OCI-LY3 (cell line): ENCODE measurements around the gene TRIM27.
A peak's percentile ranks its signal among the peaks of the same experiment; 100 is the strongest.

Experiments
- H2AFZ ChIP-seq: fragments of 200-600, 300-600 bp; shearing (Covaris generic); 2 replicates; pipeline ENCODE4 v1.6.0; 2014; ENCODE audit warnings: antibody characterized with exemption, low read depth, low read length
- H3K27ac ChIP-seq: fragments of 200-600, 300-600 bp; sonication (generic); 2 replicates; pipeline ENCODE4 v1.5.1; 2014; ENCODE audit warnings: mild to moderate bottlenecking, low read length, moderate library complexity, mixed read lengths
- H3K27me3 ChIP-seq: fragments of 200-600, 300-600 bp; sonication (generic); 2 replicates; pipeline ENCODE4 v1.6.1; 2014; ENCODE audit warnings: low read depth, low read length, mixed read lengths
- H3K36me3 ChIP-seq: fragments of 200-600, 300-600 bp; sonication (generic); replicated peaks from 2 replicates; pipeline ENCODE3; 2014; ENCODE audit warnings: low read depth, low read length, mixed read lengths
- H3K4me1 ChIP-seq: fragments of 300-600, 200-600 bp; sonication (generic); 2 replicates; pipeline ENCODE4 v1.6.1; 2014; ENCODE audit warnings: low read length, mixed read lengths
- H3K4me2 ChIP-seq: fragments of 200-600, 300-600 bp; sonication (generic); 2 replicates; pipeline ENCODE4 v1.6.1; 2014; ENCODE audit warnings: low read length, mixed read lengths
- H3K4me3 ChIP-seq: fragments of 300-600, 200-600 bp; sonication (generic); 2 replicates; pipeline ENCODE4 v1.5.1; 2014; ENCODE audit warnings: antibody characterized with exemption, mild to moderate bottlenecking, low read length, moderate library complexity
- H3K79me2 ChIP-seq: fragments of 300-600, 200-600 bp; shearing (Covaris generic); 2 replicates; pipeline ENCODE4 v1.6.1; 2014; ENCODE audit warnings: mild to moderate bottlenecking, low read length, mixed read lengths
- H3K9ac ChIP-seq: fragments of 300-600, 200-600 bp; shearing (Covaris generic); 2 replicates; pipeline ENCODE4 v1.6.0; 2014; ENCODE audit warnings: mild to moderate bottlenecking, low read length, moderate library complexity
- H3K9me3 ChIP-seq: fragments of 200-600, 300-600 bp; shearing (Covaris generic); 2 replicates; pipeline ENCODE4 v1.6.1; 2014; ENCODE audit warnings: low read length, mixed read lengths; ENCODE audit not compliant: insufficient read depth
- H4K20me1 ChIP-seq: fragments of 200-600, 300-600 bp; sonication (generic); 2 replicates; pipeline ENCODE4 v1.6.1; 2016; ENCODE audit warnings: low read length, mixed read lengths; ENCODE audit not compliant: insufficient read depth
- CTCF ChIP-seq: fragments of 200-600, 300-600 bp; sonication (generic); IDR thresholded peaks from 2 replicates; pipeline ENCODE4 v1.5.1; 2014; ENCODE audit warnings: antibody characterized with exemption, low read length, low read depth
- EZH2phosphoT487 ChIP-seq: fragments of 200-600 bp; shearing (Covaris generic); IDR thresholded peaks from 2 replicates; pipeline ENCODE4 v1.6.1; 2018; ENCODE audit warnings: antibody characterized with exemption, mixed run types, low read depth

The TRIM27 gene

GRCh38 chr6:28903686-28904085 lies 20.1 kb downstream of the TRIM27 start:
- Histone ChIP-seq H3K36me3 (peaks cover 61% of the 10 kb centered on the region), H3K4me3 (no peak overlapping the region), H3K79me2 (no peaks in the 10 kb centered on the region), H3K4me2 (no peak overlapping the region), H3K27me3 (no peaks in the 10 kb centered on the region), H2AFZ (no peak overlapping the region), H3K27ac (no peak overlapping the region), H3K9ac (no peak overlapping the region), H4K20me1 (no peaks in the 10 kb centered on the region), H3K9me3 (no peaks in the 10 kb centered on the region), H3K4me1 (peaks cover 20% of the 10 kb centered on the region)
- TF ChIP-seq EZH2phosphoT487 (no peak), CTCF (no peak)

- peaks cover 45% of the 10 kb centered on the region for H3K36me3 ChIP-seq
- H4K20me1 ChIP-seq = no peaks in the 10 kb centered on the region
- peak overlapping the region; percentile 69 for H3K27ac ChIP-seq
- no peak overlapping the region; the same call in 1 of the 2 replicates for H3K4me2 ChIP-seq
- H3K9me3 ChIP-seq = no peaks in the 10 kb centered on the region
- H3K79me2 ChIP-seq = no peaks in the 10 kb centered on the region
- TF ChIP-seq EZH2phosphoT487 (no peak), CTCF (no peak)
- H2AFZ ChIP-seq = no peak overlapping the region
- H3K4me1 ChIP-seq = peaks cover 24% of the 10 kb centered on the region
- no peak overlapping the region for H3K4me3 ChIP-seq
- no peaks in the 10 kb centered on the region for H3K27me3 ChIP-seq
- no peak overlapping the region for H3K9ac ChIP-seq
Observed at GRCh38 chr6:28901831-28902230, 22.0 kb downstream of the TRIM27 start.

GRCh38 chr6:28900577-28901256 lies 23.1 kb downstream of the TRIM27 start:
- Histone ChIP-seq H4K20me1 (no peaks in the 10 kb centered on the region), H3K79me2 (no peaks in the 10 kb centered on the region), H3K4me1 (peaks cover 24% of the 10 kb centered on the region), H3K36me3 (peaks cover 40% of the 10 kb centered on the region), H3K27ac (peak overlapping the region; percentile 69), H3K27me3 (no peaks in the 10 kb centered on the region), H2AFZ (no peak overlapping the region), H3K9me3 (no peaks in the 10 kb centered on the region), H3K4me2 (peak overlapping the region; percentile 35), H3K4me3 (no peak overlapping the region), H3K9ac (no peak overlapping the region)
- no peak for TF ChIP-seq EZH2phosphoT487
- TF ChIP-seq CTCF = no peak

GRCh38 chr6:28898710-28898965 lies 25.1 kb downstream of the TRIM27 start:
- no peaks in the 10 kb centered on the region for H3K27me3 ChIP-seq
- no peaks in the 10 kb centered on the region for H3K79me2 ChIP-seq
- no peak overlapping the region for H3K27ac ChIP-seq
- no peak overlapping the region for H3K4me3 ChIP-seq
- peaks cover 24% of the 10 kb centered on the region for H3K4me1 ChIP-seq
- peaks cover 31% of the 10 kb centered on the region for H3K36me3 ChIP-seq
- no peak for TF ChIP-seq EZH2phosphoT487
- no peaks in the 10 kb centered on the region for H3K9me3 ChIP-seq
- no peaks in the 10 kb centered on the region for H4K20me1 ChIP-seq
- H3K9ac ChIP-seq = no peak overlapping the region
- H2AFZ ChIP-seq = no peak overlapping the region
- no peak overlapping the region for H3K4me2 ChIP-seq

- H3K79me2 ChIP-seq = no peaks in the 10 kb centered on the region
- H3K36me3 ChIP-seq = peaks cover 21% of the 10 kb centered on the region
- no peaks in the 10 kb centered on the region for H3K27me3 ChIP-seq
- H4K20me1 ChIP-seq = no peaks in the 10 kb centered on the region
- H3K4me2 ChIP-seq = peak overlapping the region; percentile 74
- H3K4me3 ChIP-seq = peak overlapping the region; percentile 97
- peaks cover 24% of the 10 kb centered on the region for H3K4me1 ChIP-seq
- peak overlapping the region; percentile 95 for H3K9ac ChIP-seq
- TF ChIP-seq CTCF (no peak), EZH2phosphoT487 (no peak)
- peak overlapping the region; percentile 92 for H3K27ac ChIP-seq
- no peak overlapping the region; the same call in 1 of the 2 replicates for H2AFZ ChIP-seq
- H3K9me3 ChIP-seq = no peaks in the 10 kb centered on the region
Observed at GRCh38 chr6:28897369-28897745, 26.4 kb downstream of the TRIM27 start.
